ENCODE data around the gene HOMER2.
"Not testable (repeated sequence)": the region's sequence is repeated elsewhere in the genome, so short reads cannot be mapped to it uniquely, and the experiment has no call there.

Gene HOMER2

DNA sequence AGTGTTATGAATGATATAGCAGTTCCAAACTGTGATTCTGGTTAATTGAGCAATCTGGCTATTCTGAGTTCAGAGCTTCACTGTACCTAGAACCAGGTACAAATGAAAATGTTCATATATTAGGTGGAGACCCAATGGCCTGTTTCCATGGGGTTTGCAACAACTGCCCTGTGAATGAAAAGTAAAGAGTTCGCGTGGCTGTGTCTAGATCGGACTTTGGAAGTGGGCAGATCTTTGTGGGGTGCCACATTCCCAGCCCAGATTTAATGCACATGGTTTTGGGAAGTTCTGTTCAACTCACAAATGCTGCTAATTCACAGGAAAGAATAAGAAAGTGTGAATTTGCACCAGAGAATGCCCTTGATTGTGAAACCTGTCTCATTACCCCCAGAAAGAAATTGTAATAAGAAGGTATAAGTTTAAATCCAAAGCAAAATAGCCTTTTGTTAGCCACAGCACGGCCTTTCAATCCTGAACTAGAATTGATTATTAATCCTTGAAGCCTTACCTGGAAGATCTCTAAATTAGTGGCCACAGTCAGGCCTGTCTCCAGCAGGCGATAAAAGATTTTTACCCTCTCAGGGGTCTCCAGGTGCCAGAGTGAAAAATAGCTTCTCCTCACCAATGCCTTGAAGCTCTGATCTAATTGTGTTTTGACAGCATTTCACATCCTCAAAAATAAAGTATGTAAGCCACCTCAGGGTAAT, 120.5 kb downstream of the HOMER2 start:
- no peak for DNase-seq (ENCODE audit: low read depth)

DNA sequence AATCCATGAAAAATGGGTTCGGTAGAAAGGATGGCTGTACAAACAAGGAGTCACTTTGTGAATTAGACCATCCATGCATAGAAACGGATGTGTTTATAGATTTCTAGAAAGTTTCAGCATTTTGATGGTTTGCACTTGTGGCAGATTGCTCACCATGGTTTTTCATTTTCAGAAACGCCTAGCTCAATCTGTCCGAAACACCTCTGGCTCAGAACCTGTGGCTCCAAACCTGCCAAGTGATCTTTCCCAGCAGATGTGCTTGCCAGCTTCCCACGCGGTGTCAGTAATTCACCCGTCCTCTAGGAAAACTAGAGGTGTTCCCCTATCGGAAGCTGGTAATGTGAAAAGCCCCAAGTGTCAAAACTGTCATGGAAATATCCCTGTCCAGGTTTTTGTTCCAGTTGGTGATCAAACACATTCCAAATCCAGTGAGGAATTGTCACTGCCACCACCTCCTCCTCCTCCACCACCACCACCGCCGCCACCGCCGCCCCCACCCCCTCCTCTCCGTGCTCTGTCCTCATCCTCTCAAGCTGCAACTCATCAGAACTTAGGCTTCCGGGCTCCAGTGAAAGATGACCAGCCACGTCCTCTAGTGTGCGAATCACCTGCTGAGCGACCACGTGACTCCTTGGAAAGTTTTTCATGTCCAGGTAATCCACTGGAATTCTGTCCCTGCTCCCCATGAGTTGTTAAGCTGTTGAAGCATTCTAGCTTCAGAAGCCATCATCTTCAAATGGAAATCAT, 121.9 kb downstream of the HOMER2 start:
- no peak for DNase-seq (ENCODE audit: low read depth)

DNA sequence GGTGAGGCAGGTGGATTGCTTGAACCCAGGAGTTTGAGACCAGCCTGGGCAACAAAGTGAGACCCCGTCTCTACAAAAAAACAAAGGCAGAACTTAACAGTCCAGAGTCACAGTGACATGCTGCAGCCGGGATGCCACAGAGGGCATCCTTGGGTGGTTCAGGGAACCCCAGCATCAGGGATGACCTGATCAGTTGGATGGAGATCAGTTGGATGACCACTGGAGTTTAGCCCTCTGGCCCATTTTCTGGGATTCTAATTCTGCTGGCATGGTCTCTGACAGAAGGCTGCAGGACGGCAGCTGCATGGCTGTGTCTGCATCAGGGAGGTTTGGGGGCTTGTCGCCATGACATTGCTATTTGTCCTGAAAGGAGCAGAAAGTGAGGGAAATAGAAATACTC, 123.3 kb downstream of the HOMER2 start:
- no peak for DNase-seq (ENCODE audit: low read depth)

DNA sequence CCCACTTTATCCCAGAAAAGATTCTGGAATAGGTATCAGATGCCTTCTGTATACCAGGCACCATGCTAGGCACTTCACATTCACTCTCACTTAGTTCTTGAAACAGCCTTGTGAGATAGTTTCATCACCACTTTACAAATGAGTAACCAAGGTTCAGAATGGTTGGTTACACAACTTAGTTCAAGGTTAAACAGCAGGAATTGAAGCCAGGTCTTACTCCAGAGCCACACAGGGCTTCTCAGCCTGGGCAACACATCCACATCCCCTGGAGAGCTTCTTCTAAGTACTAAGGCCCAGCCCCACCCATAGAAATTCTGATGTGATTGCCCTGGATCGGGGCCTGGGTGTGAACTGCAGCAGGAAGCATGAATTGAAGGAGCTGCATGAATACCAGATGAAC, 124.4 kb downstream of the HOMER2 start:
- no peak for DNase-seq (ENCODE audit: low read depth)

DNA sequence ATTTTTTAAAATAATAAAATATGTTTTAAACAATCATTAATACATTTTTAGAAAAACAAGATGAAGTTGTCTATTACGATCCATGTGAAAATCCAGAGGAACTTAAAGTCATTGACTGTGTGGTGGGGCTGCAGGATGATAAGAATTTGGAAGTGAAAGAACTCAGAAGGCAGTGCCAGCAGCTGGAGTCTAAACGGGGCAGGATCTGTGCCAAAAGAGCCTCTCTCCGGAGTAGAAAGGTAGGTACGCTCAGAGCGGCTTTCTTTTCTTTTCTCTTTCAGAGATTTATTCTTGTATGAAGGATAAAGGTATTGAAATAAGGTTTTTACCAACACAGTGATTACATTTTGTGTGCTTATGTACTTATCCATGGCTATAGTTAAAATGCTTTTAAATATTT, 129.5 kb downstream of the HOMER2 start:
- no peak for DNase-seq (ENCODE audit: low read depth)

DNA sequence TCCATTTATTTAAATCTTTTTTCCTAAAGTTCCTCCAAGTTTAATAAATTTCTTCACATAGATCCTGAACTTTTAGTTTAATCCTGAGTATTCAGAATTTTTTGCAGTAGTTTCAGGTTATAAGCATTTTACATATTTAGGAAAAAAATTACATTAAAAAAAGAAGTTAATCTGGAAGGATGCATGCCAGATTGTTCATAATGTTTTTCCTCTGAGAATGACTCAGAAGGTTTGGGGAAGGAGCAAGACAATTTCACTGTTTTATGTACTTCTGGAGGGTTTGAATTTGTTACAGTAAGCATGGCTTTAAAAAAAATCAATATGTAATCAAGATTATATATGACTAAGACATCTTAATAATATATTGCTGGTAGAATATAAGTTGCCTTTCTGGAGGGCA, 130.7 kb downstream of the HOMER2 start:
- DNase-seq (ENCODE audit: low read depth) = not testable (repeated sequence)

DNA sequence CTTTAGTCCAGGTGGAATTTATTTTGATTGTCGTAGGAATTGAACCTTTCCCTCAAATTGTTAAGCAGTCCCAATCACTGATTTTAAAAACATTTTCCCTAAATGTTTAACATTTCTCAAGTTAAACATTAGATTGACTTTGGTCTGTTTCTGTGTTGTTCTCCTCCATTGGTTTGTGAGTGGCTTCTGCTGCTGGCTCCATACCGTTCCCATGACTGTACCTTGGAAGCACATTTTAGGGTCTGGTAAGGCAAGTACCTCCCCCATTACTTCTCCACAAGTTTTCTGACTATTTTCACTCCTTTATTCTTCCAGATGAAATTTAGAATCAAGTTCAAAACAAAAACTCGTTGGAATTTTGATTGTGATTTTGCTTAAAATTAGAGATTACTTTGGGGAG, 131.1 kb downstream of the HOMER2 start:
- DNase-seq (ENCODE audit: low read depth) = not testable (repeated sequence)

DNA sequence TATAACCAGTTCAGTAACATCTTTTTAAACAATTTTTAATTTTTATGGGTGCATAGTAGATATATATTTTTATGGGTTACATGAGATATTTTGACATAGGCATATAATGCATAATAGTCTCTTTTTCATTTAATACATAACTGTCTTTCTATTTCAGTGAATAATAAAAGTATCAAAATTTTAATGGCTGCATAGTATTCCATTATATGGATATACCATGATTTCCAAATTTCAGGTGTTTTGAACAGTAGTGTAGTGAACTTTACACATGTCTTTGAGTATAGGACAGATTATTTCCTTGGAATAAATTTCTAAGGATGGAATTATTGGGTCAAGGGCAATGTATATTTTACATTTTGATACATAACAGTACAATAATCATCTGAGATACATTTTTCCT, 132.4 kb downstream of the HOMER2 start:
- DNase-seq (ENCODE audit: low read depth) = no peak

DNA sequence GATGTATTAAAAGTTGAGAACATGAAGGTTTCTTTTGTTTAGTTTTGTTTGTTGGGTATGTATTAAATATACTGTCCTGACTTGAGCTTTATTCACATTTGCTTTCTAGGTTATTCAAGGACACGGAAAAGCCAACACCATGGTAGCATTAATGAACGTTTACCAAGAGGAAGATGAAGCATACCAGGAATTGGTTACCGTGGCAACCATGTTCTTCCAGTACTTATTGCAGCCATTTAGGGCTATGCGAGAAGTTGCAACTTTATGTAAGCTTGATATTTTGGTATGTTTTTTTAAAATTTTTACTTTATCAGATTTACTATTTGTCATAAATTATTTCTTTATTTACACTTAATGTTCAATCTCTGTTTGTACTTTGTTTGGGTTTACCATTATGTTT, 139.5 kb downstream of the HOMER2 start:
- no peak for DNase-seq (ENCODE audit: low read depth)

DNA sequence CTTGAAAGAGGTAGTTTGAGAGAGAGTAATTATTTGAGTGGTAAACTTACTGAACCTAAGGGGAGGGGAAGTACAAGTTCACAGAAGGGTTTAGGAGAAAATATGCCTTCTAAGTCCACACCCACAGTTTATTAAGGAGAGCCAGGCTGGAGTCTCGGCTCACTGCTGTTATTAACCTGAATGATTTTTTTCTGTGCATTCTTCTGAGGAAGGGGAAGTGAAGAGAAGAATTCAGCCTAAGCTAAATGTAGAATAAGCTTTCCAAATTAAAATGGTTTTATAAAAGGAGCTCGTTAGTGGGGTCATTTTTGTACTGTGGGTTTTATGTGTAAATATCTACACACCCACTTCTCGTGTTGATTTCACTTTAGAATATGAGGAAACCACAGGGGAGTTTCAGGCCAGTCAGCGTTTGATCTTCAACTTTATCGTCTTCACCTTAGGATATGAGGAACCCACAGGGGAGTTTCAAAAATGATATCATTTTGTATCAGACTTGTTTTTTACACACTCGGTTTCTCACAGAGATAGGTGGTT, 141.6 kb downstream of the HOMER2 start:
- DNase-seq (ENCODE audit: low read depth) = peak; percentile 30

DNA sequence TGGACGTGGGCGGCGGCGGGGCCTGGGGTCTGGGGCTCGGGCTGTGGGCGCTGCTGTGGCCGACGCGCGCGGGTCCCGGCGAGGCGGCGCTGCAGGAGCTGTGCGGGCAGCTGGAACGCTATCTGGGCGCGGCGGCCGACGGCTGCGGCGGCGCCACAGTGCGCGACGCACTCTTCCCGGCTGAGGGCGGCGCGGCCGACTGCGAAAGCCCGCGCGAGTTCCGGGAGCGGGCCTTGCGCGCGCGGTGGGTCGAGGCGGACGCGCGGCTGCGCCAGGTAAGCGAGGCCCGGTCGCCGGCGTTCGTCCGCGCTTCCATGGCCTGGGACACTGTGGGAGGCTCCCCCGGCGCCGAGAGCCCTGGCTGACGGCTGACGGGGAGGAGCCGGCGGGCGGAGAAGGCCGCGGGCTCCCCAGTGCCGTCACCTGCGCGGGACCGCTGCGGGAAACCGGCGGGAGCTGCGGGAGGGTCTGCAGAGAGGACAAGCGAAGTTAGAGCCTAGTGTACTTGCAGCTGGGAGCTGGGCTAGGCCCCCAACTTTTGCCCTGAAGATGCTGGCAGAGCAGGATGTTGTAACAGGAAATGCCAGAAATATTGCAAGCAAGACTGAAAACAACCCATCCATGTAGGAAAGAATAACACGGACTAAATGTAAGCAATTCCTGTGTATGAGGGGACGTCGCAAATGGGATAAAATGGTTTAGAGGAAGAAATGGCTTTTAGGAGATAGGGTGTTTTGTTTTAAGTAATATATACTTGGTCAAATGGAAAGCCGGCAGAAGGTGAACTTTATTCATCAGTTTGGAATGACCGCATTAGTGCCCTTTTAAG, 142.2 kb downstream of the HOMER2 start:
- DNase-seq (ENCODE audit: low read depth) = no peak

DNA sequence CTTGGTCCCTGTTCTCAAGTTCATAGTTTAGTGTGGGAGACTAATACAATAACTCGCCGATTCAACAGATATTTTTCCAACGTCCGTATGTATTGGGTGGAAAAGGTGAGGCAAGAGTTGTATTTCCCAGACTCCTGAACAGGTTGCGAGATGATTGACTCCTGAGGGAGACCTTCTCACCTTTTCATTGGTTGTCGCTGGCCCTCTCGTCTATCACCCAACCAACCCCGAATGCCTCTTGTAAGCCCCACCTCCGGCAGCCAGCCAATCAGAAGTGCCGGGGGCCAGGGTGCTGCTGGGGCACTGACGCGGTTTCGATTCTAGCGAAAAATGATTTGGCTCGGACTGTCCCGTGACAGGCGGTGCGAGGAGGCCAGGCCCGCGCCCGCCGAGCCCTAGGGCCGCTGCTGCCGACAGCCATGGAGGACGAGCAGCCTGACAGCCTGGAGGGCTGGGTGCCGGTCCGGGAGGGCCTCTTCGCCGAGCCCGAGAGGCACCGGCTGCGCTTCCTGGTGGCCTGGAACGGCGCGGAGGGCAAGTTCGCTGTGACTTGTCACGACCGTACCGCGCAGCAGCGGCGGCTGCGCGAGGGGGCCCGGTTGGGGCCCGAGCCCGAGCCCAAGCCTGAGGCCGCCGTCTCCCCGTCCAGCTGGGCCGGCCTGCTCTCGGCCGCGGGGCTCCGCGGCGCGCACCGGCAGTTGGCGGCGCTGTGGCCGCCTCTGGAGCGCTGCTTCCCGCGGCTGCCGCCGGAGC, 143.0 kb downstream of the HOMER2 start, which contains the start of gene WHAMM:
Gene WHAMM (plus strand): TSS at position 321 of the 753 bp plus-strand sequence. CDS start 99 bp downstream, at position 420.
- DNase-seq (ENCODE audit: low read depth) = peak; percentile 91

DNA sequence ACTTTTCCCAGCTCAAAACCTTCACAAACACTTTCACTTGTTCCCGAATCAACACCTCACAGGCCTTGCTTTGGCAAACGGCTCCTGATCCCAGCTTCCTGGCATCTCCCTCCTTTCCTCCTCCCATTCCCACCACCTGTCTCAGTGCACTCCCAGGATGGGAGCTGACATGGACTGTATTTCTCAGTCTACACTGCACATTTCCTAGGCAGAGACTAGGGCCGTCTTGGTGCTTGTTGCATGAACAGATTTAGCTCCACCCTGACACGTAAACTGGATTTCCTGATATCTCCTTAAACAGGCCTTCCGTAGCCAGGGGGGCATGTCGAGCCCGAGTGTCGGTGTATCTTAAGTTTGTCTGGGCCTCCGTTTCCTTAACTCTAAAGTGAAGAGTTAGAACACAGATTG, 143.9 kb downstream of the HOMER2 start:
- DNase-seq (ENCODE audit: low read depth) = no peak

DNA sequence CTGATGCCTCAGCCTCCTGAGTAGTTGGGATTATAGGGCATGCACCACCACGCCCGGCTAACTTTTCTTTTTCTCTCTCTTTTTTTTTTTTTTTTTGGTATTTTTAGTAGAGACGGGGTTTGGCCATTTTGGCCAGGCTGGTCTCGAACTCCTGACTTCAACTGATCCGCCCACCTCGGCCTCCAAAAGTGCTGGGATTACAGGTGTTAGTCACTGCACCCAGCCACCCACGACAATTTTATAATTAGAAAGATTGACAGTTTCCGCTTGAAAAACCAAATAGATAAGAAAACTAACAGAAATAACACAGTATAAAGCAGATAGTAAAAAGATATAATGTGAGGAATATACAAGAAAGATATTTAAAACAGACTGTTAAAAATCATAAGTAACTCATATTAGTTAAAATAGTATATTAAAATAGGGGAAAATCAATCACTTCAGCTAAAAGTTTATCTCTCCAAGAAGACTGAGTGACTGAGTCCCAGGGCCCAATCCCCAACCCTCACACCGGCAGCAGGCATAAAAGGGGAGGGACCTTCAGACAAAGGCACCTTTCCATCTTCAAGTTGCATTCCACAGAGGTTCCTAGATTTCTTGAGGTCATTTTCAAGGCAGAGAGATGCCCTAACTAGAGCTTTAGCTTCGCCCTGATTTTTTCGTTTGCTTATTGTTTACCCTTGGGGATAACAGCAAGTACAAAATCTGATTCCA, 144.4 kb downstream of the HOMER2 start:
- DNase-seq (ENCODE audit: low read depth) = no peak

DNA sequence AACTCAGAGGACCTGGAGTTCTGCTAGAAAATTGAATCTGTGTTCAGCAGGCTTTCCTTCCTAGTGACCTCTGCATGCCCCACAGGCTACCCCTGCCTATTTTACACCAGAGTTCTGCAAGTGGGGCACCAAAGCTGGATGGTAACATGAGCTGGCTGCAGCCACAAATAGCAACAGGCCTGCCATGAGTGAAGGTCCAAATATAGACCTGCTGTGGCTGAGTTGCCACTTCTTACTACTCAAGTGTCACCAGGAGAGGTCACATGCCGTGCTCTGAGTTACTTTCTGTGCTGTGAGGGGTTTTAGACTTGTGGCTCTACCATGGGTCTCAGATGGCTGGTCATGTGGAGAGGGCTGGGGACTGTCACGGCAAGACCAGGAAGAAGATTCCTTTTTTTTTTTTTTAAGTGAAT, 146.5 kb downstream of the HOMER2 start, which contains the start of gene FSD2:
Gene FSD2 (minus strand): TSS at position 76 of the 413 bp plus-strand sequence. CDS start 18,679 bp downstream, outside the sequence.
- no peak for DNase-seq (ENCODE audit: low read depth)

DNA sequence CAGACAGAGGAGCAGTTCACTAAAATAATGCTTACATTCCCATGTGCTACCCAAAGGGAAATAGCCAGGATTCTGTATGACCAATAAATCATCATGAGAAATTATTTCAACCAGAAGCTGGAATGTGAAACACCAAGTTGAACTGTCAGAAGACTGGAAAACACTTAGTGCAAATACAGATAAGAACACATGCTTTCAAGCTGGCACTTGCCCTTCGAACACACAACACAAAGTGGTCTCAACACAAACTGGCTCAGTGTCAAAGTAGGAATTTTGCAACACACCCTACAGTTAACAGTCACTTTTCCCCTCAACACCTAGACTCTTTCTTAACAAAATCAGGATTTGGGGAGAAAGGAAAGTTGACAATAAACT, 148.0 kb downstream of the HOMER2 start:
- DNase-seq (ENCODE audit: low read depth) = no peak

DNA sequence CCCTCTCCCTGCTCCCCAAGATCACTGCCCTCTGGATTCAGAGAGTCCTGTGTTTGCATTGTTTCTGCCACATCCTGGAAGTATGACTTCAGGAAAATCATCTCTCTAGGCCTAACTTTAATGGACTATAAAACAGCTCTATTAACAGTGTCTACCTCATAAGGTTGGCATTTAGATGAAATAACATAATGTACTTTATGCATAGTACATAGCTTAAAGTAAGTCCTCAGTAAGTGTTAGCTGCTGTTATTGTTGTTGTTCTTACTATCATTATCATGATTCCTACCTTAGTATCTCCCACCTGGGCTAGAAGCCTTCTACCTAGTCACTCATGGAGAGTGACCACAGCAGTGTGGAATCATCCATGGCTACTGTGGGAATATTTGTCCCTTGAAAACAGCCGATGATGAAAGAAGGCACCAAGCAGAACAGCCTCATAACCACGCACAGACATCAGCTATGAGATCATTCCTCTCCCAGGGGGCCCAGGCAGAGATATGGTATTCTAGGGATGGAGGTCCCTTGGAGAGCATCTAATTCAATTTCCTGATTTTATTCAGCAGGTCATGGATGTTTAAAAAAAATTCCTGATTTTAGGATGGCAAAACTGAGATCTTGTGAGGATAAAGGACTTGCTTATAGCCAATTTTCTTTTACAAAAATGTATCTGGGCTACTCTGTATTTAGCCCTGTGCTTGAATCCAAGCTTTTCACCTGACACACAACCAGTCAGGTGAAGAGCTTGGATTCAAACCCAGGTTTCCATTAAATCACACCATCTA, 148.5 kb downstream of the HOMER2 start:
- DNase-seq (ENCODE audit: low read depth) = no peak

DNA sequence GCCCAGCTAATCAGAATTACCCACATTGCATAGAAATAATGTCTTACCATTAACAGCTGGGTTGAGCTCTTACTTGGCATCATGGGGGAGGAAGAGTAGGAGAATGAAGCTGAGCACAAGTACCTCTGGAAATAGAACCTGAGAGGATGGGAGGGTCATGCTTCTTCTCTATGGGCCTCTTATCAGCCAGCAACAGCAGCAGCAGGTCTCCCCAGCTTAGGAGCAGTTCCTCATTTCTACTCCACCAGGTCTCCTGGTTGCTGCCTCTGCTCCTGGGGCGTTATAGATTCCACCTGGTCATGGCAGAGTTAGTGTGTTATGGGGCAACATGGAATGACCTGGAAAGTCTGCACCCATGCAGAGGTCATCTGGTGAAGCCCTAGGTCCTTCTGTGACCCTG, 150.0 kb downstream of the HOMER2 start:
- no peak for DNase-seq (ENCODE audit: low read depth)

DNA sequence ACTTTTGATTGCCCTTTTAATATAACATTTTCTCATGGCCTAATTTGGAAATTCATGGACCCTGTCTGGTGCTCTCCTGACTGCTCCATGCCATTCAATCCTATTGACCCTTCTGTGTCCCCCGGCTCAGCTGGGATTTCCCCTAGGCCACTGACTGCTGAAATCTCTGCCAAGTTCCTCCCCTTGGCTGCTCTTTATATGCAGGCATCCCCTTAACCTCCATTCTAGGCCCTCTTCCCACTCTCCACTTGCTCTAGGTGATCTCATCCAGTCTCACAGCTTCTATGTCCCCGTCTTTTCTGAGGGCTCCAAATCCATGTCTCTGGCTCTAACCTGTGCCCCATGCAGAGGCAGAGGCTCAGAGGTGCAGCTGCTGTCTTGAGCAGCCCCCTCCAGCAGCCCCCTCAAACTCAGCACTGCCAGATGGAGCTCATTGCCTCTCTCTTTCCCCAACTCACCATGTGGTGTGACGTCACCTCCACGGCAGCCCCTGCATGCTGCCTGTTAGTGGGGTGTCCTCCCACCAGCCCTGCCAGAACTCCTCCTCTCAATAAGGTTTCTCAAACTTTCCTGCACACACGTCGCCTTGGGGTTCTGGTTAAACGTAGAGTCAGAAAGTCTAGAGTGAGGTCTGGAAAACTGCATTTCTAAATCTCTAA, 153.2 kb downstream of the HOMER2 start:
- no peak for DNase-seq (ENCODE audit: low read depth)
